Limb (tissue), 2 donors: ENCODE data around the gene MYB.
"Not testable (repeated sequence)": the region's sequence is repeated elsewhere in the genome, so short reads cannot be mapped to it uniquely, and the experiment has no call there.

Experiments used
- DNase-seq, 2 donors: peaks; one replicate each; pipeline ENCODE4 v3.0.0-alpha.2; 2016; ENCODE audit errors: extremely low spot score in 2 of 2

The MYB gene

DNA sequence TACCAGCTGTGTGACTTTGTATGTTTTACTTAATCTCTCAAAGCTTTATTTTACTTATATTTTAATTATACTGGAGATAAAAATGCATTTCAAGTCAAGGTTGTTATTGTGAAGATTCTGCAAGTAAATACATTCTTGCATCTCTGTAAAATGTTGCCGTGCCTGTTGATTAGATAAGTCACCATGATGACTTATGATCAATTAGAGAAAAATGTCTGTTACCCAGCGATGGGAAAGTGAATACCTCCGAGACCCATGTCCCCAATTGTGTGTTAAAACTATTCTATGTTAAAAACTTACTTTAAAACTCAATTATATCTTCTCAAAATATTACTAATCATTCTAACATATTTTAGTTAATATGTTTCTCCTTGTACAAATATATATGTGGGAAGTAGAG, 39.9 kb downstream of the MYB start:
- DNase-seq, result no peak

DNA sequence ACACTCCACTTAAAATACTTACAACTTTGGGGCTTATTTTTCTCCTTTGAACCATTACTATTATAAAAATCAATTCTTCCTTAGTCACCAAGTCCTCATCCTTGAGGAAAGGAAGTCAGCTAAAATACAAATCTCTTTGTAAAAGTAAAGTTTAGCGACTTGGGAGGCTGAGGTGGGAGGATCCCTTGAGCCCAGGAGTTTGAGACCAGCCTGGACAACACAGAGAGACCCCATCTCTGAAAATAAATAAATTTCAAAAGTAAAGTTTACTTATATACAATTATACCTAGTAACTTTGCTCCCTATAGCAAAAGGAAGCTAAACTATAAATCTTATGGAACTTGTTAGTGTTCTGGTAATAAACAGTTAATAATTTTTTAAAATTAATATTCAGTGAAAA, 40.4 kb downstream of the MYB start:
- no peak for DNase-seq

DNA sequence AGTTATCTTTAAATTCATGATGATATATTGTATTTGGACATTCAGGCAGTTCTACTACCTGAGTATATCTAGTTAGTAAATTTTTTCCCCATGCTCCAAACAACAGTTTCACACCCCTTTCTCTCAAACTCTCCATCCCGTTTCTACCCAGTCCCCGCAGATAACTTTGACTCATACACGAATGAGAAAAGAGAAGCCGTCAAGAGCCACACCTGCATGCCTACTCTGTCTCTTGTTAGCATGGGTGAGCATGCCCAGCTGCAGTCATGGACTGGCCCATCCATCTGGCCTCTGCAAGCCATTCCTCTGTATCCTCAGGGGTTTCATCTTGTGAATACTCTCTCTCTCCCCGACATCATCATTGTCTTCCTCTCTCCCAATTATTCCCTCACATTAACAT, 41.5 kb downstream of the MYB start:
- DNase-seq, result no peak

DNA sequence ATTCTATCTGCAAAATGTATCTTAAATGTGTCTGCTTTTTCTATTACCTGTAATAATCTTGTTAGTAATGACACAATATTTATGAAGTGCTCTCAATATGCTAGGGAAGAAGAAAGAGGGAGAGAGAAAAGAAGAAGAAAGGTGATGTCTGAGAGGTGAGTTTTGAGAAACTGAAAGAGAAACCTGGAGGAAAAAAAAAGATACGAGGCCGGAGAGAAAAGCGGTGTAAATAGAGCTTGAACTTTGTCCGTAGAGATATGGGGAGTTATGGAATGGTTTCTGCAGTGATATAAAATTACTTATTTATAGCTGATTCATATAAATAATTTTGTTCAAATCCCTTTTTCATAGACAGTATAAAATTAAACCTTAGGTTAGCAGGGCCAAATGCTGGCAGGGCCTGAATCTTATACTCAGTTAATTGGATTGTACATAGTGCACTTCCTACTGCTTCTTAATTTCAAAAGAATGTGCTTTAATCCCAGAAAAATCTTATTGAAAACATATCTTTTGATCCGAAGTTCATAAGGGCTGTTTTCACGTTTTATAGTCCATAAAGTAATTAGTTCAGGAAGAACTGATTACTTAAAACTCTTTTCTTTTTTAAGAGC, 43.0 kb downstream of the MYB start:
- DNase-seq, result no peak

- no peak for DNase-seq
Observed at GRCh38 chr6:135225911-135226310, 44.8 kb downstream of the MYB start.

- DNase-seq, result no peak
Observed at GRCh38 chr6:135226537-135226936, 45.4 kb downstream of the MYB start.

GRCh38 chr6:135227349-135227748, 46.2 kb downstream of the MYB start:
- DNase-seq, result no peak

DNA sequence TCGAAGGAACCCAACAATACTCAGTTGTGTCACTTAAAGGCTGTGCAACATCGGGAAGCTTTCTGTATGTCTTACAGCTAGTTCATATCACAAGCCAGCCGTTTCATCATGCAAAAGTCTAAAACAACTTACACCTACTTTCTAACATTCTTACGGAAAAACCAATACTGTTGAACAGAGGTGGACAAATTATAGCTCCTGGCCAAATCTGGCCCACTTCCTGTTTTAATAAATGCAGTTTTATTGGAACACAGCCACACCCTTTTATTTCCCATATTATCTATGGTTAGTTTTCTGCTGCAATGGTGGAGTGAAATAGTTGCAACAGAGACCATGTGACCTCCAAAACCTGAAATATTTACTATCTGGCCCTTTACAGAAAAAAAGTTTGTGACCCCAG, 46.6 kb downstream of the MYB start:
- no peak for DNase-seq

DNA sequence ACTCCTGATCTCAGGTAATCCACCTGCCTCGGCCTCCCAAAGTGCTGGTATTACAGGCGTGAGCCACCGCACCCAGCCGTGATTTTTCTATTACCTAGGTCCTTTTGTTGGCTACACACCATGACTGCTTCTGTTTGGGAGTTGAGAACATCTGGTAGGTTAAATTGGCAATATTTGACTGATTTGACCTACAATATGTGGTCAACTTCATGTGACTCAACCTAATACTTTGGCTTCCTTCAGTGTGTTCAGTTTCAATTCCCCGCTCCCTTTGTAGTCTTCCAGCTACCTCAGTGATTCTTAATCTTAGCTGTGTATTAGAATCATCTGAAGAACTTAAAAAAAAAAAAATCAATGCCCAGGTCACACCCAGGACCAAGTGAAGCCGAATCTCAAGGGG, 47.4 kb downstream of the MYB start:
- no peak for DNase-seq

DNA sequence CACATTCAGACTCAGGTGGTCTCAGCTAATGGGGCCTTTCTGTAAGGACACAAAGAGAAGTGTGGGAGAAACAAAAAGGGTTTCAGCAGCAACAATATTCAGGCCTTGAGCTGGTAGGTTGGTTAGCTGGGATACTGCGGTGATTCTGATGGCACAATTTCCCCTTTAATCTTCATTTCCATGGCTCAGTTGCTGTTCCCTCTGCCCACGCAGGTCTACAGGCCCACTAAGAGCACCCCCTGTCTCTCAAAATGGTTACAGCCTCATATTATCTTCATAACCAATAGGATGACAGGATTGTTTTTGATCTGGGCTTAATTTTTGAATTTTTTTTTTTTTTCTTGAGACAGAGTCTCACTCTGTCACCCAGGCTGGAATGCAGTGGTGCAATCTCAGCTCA, 48.9 kb downstream of the MYB start:
- DNase-seq, result no peak

DNA sequence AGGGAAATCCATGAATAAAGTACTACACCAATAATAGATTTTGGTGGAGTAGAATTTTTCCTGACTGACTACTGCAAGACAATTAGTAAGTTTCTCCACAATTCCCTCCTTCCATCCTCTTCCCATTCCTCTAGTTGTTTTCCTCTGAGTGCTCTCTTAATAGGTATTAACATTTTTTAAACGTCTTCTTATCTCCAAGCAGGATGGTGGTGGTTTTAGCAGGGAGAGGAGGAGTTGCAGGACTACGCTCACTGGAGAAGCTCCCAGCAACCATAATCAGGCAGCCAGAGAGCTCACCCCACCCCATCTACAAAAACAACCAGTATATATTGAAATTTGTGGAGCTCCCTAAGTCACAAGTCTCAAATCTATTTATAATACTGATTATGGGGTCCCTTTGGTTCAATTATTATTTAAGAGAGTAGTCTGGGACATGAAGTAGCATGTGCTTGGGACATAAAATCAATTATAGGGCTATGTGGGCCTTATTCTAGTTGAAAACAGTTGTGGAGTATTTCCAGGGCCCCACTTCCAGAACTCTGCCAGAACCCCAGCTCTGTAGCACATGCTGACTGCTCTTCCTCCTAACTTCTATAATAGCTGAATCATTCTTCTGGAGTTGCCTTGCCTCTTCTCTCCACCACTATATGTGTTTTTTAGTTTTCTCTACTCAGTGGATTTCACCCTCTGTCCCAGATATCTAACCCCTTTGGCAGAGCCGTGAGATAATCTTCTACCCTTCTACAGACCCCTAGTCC, 49.8 kb downstream of the MYB start:
- no peak for DNase-seq

DNA sequence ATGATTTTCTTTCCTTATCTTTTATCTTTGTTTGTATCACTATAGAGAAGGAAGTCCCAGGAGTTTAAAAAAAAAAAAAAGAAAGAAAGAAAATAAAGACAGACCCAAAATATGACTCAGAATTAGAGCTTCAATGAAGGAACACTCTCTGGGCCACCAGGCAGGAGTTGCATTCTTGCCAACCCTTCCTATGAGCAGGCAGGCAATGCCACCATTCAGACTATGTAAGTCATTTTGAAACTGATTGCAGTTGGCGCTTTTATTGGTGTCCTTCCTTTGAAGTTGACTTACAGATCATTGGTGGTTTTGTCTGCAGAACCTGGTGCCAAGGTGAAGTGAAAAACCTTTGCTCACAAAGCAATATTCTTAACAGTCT, 50.3 kb downstream of the MYB start:
- no peak for DNase-seq

DNA sequence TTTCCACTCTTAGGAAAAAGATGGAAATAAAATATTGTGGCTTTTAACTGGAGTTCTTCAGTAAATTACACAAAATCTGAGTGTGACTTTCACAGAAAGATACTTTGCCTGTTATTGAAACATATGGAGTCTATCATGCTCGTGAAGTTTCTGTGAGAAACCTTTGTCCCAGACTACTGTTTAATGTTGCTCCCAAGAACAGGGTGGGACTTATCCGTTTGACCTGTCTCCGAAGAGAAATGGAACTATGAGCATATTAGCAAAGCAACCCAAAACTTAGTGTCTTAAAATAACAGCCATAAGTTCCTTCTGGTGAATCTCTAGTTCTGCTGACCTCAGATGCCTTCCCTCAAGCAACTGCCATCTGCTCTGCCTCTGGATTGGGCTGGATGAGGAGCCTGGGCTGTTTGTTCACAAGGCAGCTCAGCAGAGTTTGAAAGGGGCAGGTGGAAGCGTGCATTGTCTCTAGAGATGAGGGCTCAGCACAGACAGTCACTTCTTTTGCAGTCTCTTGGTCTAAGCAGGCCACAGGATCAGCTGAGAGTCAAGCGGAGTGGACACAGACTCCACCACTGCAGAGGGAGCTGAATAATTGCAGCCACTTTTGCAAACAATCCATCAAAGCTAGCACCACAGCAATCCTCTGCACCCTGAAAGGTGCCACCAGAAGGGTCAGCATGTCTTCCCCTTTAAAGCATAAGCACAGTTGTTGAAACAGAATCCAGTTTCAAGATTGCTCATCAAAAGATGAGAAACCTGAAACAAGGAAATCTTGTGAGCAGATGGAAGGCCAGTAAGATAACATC, 52.8 kb downstream of the MYB start:
- no peak for DNase-seq

- no peak for DNase-seq
Observed at GRCh38 chr6:135234492-135234780, 53.3 kb downstream of the MYB start.

DNA sequence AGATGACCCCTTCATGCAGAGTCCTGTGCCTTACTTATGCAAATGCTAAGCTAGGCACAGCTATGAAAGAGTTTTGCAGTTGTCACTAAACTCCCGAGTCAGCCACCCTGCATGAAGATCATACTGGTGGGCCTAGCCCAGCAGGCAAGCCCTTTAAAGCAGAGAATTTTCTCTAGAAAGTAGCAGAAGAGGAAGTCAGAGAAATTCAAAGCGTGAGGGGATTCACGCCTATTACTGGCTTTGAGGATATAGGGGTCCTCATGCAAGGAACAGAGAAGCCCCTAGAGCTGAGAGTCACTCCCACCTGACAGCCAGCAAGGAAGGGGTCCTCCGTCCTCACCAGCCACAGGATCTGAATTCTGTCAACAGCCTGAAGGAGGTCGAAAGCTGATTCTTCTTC, 54.6 kb downstream of the MYB start:
- DNase-seq, result no peak

- no peak for DNase-seq
Observed at GRCh38 chr6:135236319-135236718, 55.2 kb downstream of the MYB start.

DNA sequence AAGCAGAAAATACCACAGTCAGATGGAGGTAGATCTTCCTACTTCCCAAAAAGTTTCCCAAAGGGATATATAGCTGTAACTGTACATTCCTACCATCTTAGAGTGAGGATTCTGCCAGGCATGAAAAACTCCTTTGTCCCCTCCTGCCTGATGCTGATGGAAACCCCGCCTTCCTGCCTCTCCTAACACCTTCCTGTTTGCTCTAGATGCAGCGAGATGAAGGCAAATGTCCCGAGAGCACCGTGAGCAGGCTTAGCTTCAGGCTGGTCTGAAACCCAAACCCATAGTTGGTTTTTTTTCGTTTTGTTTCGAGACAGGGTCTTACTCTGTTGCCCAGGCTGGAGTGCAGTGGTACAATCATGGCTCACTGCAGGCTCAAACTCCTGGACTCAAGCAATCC, 55.6 kb downstream of the MYB start:
- DNase-seq, result no peak

- no peak for DNase-seq
Observed at GRCh38 chr6:135240711-135241110, 59.6 kb downstream of the MYB start.

- no peak for DNase-seq
Observed at GRCh38 chr6:135243871-135244796, 63.0 kb downstream of the MYB start.

- DNase-seq, result no peak
Observed at GRCh38 chr6:135244805-135245204, 63.7 kb downstream of the MYB start.

DNA sequence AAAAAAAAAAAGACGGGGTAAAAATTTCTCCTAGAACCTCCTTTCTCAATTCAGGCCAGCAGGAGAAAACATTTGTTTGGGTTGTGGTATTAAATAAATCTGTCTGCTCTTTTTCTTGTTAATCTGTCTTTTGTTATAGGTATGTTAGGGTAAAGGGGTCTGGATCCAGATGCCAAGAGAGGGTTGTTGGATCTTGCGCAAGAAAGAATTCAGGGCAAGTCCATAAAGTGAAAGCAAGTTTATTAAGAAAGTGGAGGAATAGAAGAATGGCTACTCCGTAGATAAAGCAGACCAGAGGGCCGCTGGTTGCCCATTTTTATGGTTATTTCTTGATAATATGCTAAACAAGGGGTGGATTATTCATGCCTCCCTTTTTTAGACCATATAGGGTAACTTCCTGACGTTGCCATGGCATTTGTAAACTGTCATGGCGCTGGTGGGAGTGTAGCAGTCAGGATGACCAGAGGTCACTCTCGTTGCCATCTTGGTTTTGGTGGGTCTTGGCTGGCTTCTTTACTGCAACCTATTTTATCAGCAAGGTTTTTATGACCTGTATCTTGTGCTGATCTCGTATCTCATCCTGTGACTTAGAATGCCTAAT, 65.4 kb downstream of the MYB start:
- DNase-seq, result not testable (repeated sequence)
